Activated CD8-positive, alpha-beta T cell treated with anti-CD3 and anti-CD28 coated beads for 36 hours (primary cell): Measurements from ENCODE around the gene ELN. TPM values are rescaled to one million over a fixed set of nuclear protein-coding genes. Genes with fewer than 3 reads are reported as not detected.

Experiments
- ATAC-seq: fragments of 200-7000 bp; cut with Tn5 transposase; one replicate; pipeline ENCODE4 v1.10.0; 2021; ENCODE audit warnings: mild to moderate bottlenecking, moderate library complexity
- CTCF ChIA-PET: fragments of 350-600 bp; sonication (Branson Sonifier 250); formaldehyde crosslinking; loops from one replicate; lab custom pipeline; 2021; ENCODE audit warnings: antibody characterized with exemption; lab: Charles Lee
- POLR2A ChIA-PET: fragments of 350-600 bp; sonication (Branson Sonifier 250); formaldehyde crosslinking; loops from one replicate; lab custom pipeline; 2021; ENCODE audit warnings: antibody characterized with exemption; lab: Charles Lee
- DNase-seq: peaks from one replicate; pipeline ENCODE4 v3.0.0-alpha.2; 2020
- H3K27ac Mint-ChIP-seq: one replicate; pipeline ENCODE4 v1.8.0; 2021; ENCODE audit warnings: mild to moderate bottlenecking, mixed read lengths
- H3K27me3 Mint-ChIP-seq: one replicate; pipeline ENCODE4 v1.8.0; 2021; ENCODE audit warnings: mixed read lengths
- H3K36me3 Mint-ChIP-seq: one replicate; pipeline ENCODE4 v1.8.0; 2021; ENCODE audit warnings: low read depth, mixed read lengths
- H3K4me1 Mint-ChIP-seq: one replicate; pipeline ENCODE4 v1.8.0; 2021; ENCODE audit warnings: low read depth, mixed read lengths
- H3K4me3 Mint-ChIP-seq: one replicate; pipeline ENCODE4 v1.8.0; 2021; ENCODE audit warnings: mild to moderate bottlenecking, moderate library complexity, mixed read lengths
- H3K9me3 Mint-ChIP-seq: one replicate; pipeline ENCODE4 v1.8.0; 2021; ENCODE audit warnings: mixed read lengths
- intact Hi-C: fragments of 100-400 bp; cut with micrococcal nuclease; formaldehyde crosslinking; loops from one replicate; pipeline ENCODE4 v1.10.0; 2022
- total RNA-seq, 2 experiments: library from RNA; stranded (reverse); gene quantifications; one replicate each; pipeline ENCODE4 v1.2.3, GENCODE V29; 2021
- TF ChIP-seq, protein P1 (sequence below): fragments of 200-600 bp; IDR thresholded peaks from one replicate; pipeline ENCODE4 v1.8.0; 2022; ENCODE audit warnings: antibody characterized with exemption, mild to moderate bottlenecking

Gene ELN
- total RNA-seq, 2 experiments from 2014 or later, result not detected

DNA sequence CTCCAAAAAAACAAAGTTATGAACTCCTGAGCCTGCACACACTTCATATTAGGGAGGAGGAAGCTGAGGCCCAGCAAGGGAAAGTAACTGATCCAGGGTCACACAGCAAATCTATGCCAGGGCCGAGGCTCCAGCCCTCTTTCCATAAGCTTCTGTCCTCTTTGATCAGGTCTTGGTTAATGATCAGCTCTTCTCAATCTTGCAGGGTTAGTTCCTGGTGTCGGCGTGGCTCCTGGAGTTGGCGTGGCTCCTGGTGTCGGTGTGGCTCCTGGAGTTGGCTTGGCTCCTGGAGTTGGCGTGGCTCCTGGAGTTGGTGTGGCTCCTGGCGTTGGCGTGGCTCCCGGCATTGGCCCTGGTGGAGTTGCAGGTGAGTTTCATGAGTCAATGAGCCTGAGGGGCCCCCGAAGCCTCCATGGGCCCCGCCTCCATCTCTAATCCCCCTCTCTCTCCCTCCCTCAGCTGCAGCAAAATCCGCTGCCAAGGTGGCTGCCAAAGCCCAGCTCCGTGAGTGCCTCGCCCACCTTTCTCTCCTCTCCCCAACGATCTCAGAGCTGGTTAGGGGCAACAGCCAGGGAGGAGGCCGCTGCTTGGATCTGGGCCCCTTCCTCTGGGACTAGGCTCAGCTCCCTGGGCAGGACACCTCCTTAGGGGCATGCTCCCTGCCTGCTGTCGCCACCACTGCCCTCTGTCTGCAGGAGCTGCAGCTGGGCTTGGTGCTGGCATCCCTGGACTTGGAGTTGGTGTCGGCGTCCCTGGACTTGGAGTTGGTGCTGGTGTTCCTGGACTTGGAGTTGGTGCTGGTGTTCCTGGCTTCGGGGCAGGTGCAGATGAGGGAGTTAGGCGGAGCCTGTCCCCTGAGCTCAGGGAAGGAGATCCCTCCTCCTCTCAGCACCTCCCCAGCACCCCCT is 32.0 kb downstream of the ELN start:
- DNase-seq, result no peak
- H3K4me1 Mint-ChIP-seq, result peaks cover 5% of the 10 kb centered on the region
- CTCF ChIA-PET, result interaction anchor here (0.7 to 2.3 kb wide), 3 partner anchors 28 to 342 kb away, joined by 3 to 6 read pairs (median 4); no protein-coding TSS in a partner anchor
- no peak for ATAC-seq
- no peak overlapping the region for H3K27ac Mint-ChIP-seq
- TF ChIP-seq, protein P1, sequence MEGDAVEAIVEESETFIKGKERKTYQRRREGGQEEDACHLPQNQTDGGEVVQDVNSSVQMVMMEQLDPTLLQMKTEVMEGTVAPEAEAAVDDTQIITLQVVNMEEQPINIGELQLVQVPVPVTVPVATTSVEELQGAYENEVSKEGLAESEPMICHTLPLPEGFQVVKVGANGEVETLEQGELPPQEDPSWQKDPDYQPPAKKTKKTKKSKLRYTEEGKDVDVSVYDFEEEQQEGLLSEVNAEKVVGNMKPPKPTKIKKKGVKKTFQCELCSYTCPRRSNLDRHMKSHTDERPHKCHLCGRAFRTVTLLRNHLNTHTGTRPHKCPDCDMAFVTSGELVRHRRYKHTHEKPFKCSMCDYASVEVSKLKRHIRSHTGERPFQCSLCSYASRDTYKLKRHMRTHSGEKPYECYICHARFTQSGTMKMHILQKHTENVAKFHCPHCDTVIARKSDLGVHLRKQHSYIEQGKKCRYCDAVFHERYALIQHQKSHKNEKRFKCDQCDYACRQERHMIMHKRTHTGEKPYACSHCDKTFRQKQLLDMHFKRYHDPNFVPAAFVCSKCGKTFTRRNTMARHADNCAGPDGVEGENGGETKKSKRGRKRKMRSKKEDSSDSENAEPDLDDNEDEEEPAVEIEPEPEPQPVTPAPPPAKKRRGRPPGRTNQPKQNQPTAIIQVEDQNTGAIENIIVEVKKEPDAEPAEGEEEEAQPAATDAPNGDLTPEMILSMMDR, result no peak
- intact Hi-C loops, result loop anchor here (10.0 kb wide), 1 partner anchor 345 kb away; no protein-coding TSS in a partner anchor
- POLR2A ChIA-PET, result no interaction called here
- H3K36me3 Mint-ChIP-seq, result no peaks in the 10 kb centered on the region
- H3K9me3 Mint-ChIP-seq, result no peaks in the 10 kb centered on the region
- H3K4me3 Mint-ChIP-seq, result no peak overlapping the region
- no peaks in the 10 kb centered on the region for H3K27me3 Mint-ChIP-seq

DNA sequence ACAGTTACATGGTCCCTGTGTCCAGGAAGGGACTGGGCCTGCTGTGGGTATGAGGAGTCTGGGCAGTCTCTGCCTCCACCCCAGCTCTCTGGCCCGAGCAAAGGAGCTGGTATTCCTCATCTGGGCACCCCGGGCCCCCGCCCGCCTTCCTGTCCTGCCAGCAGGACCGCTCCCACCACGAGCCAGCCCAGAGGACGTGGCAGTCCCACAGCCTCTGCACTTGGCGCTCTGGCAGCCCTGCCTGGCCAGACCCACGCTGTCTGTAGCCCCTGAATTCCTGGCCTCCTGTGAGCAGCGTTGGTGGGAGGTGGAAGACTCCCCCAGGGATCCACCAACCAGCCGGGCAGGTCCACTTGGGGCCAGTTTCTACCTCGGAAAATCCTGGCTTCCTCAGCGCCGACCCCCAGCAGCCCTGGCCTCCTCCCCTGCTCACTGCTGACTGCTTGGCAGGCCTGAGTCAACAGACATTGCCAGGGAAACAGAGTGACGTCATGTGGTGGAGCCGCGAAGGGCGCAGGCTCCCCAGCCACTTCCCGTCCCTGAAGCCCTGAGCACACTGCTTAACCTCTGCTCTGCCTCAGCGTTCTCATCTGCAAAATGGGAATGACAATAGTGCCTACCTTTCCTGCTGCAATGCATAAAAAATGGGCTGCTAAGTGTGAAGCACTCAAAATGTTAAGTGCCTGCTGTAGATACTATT is 34.0 kb downstream of the ELN start:
- CTCF ChIA-PET, result no interaction called here
- Mint-ChIP-seq H3K4me1 (peaks cover 5% of the 10 kb centered on the region), H3K4me3 (no peak overlapping the region), H3K36me3 (no peaks in the 10 kb centered on the region), H3K9me3 (no peaks in the 10 kb centered on the region), H3K27ac (peak overlapping the region; percentile 78), H3K27me3 (no peaks in the 10 kb centered on the region)
- DNase-seq, result peak; percentile 70
- peak; percentile 97 for ATAC-seq
- intact Hi-C loops, result loop anchor here (10.0 kb wide), 1 partner anchor 343 kb away; no protein-coding TSS in a partner anchor
- POLR2A ChIA-PET, result no interaction called here
- TF ChIP-seq, protein P1, result no peak

DNA sequence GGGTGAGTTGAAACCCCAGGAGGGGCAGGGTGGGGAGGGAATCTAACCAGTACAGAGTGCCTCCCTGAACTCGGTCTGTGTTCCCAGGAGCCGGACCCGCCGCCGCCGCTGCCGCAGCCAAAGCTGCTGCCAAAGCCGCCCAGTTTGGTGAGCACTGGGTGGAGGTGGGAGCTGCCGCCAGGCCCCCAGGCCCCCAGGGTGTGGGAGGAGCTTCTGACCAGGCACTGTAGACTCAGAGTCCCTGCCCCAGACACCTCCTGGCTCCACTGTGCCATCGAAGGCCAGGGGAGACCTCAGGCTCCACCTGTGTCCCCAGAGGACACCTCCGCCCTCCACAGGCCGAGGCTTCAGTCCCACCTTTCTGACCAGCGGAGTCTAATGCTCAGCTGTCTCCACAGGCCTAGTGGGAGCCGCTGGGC is 35.3 kb downstream of the ELN start:
- no peak for DNase-seq
- TF ChIP-seq, protein P1, result no peak
- ChIA-PET CTCF (interaction anchor here (1.7 kb wide), 1 partner anchor 338 kb away, joined by 10 read pairs; no protein-coding TSS in a partner anchor), POLR2A (no interaction called here)
- H3K36me3 Mint-ChIP-seq, result no peaks in the 10 kb centered on the region
- no peak for ATAC-seq
- H3K9me3 Mint-ChIP-seq, result no peaks in the 10 kb centered on the region
- no peaks in the 10 kb centered on the region for H3K27me3 Mint-ChIP-seq
- H3K4me1 Mint-ChIP-seq, result peaks cover 5% of the 10 kb centered on the region
- intact Hi-C loops, result loop anchor here (10.0 kb wide), 1 partner anchor 342 kb away; no protein-coding TSS in a partner anchor
- H3K27ac Mint-ChIP-seq, result no peak overlapping the region
- no peak overlapping the region for H3K4me3 Mint-ChIP-seq

DNA sequence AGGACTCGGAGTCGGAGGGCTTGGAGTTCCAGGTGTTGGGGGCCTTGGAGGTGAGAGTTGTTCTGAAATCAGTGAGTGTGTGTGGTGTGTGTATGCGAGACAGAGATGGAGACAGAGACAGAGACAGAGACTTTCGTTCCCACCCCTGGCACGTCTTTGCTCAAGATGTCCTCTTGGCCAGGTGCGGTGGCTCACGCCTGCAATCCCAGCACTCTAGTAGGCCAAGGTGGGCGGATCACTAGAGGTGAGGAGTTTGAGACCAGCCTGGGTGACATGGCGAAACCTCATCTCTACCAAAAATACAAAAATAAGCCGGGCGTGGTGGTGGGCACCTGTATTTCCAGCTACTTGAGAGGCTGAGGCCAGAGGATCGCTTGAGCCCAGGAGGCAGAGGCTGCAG is 35.7 kb downstream of the ELN start:
- no peak for ATAC-seq
- ChIA-PET POLR2A (no interaction called here), CTCF (interaction anchor here (1.7 kb wide), 1 partner anchor 337 kb away, joined by 10 read pairs; no protein-coding TSS in a partner anchor)
- no peaks in the 10 kb centered on the region for H3K9me3 Mint-ChIP-seq
- H3K27ac Mint-ChIP-seq, result no peak overlapping the region
- H3K36me3 Mint-ChIP-seq, result no peaks in the 10 kb centered on the region
- no peak for DNase-seq
- intact Hi-C loops, result loop anchor here (10.0 kb wide), 1 partner anchor 341 kb away; no protein-coding TSS in a partner anchor
- TF ChIP-seq, protein P1, result no peak
- no peak overlapping the region for H3K4me3 Mint-ChIP-seq
- no peaks in the 10 kb centered on the region for H3K27me3 Mint-ChIP-seq
- peaks cover 5% of the 10 kb centered on the region for H3K4me1 Mint-ChIP-seq
